ENCODE data around the gene HRH2.

- TF ChIP-seq CTCF (IDR thresholded peaks at IDR 0.05; ENCODE audit: insufficient read depth, low read length) = no peak
- no peak for TF ChIP-seq POLR2AphosphoS5 (IDR thresholded peaks at IDR 0.05; ENCODE audit: low read depth)
- no peak for TF ChIP-seq REST (IDR thresholded peaks at IDR 0.05; ENCODE audit: insufficient replicate concordance, low read depth)
These were observed 51.5 kb downstream of the HRH2 start for GRCh38 chr5:175709276-175709781.

Measured in HL-60 (cell line).